Measurements from ENCODE around the gene PHETA2.

- TF ChIP-seq, protein P1, sequence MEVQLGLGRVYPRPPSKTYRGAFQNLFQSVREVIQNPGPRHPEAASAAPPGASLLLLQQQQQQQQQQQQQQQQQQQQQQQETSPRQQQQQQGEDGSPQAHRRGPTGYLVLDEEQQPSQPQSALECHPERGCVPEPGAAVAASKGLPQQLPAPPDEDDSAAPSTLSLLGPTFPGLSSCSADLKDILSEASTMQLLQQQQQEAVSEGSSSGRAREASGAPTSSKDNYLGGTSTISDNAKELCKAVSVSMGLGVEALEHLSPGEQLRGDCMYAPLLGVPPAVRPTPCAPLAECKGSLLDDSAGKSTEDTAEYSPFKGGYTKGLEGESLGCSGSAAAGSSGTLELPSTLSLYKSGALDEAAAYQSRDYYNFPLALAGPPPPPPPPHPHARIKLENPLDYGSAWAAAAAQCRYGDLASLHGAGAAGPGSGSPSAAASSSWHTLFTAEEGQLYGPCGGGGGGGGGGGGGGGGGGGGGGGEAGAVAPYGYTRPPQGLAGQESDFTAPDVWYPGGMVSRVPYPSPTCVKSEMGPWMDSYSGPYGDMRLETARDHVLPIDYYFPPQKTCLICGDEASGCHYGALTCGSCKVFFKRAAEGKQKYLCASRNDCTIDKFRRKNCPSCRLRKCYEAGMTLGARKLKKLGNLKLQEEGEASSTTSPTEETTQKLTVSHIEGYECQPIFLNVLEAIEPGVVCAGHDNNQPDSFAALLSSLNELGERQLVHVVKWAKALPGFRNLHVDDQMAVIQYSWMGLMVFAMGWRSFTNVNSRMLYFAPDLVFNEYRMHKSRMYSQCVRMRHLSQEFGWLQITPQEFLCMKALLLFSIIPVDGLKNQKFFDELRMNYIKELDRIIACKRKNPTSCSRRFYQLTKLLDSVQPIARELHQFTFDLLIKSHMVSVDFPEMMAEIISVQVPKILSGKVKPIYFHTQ (CRISPR knock-in tag; IDR thresholded peaks at IDR 0.05): no peak
- TF ChIP-seq, protein P2, sequence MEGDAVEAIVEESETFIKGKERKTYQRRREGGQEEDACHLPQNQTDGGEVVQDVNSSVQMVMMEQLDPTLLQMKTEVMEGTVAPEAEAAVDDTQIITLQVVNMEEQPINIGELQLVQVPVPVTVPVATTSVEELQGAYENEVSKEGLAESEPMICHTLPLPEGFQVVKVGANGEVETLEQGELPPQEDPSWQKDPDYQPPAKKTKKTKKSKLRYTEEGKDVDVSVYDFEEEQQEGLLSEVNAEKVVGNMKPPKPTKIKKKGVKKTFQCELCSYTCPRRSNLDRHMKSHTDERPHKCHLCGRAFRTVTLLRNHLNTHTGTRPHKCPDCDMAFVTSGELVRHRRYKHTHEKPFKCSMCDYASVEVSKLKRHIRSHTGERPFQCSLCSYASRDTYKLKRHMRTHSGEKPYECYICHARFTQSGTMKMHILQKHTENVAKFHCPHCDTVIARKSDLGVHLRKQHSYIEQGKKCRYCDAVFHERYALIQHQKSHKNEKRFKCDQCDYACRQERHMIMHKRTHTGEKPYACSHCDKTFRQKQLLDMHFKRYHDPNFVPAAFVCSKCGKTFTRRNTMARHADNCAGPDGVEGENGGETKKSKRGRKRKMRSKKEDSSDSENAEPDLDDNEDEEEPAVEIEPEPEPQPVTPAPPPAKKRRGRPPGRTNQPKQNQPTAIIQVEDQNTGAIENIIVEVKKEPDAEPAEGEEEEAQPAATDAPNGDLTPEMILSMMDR (IDR thresholded peaks at IDR 0.05): no peak
- TF ChIP-seq, protein P3, sequence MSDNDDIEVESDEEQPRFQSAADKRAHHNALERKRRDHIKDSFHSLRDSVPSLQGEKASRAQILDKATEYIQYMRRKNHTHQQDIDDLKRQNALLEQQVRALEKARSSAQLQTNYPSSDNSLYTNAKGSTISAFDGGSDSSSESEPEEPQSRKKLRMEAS (CRISPR knock-in tag; IDR thresholded peaks at IDR 0.05): no peak
- TF ChIP-seq AFF4 (CRISPR knock-in tag; IDR thresholded peaks at IDR 0.05; ENCODE audit: borderline replicate concordance): no peak
- no peak for TF ChIP-seq CREM (CRISPR knock-in tag; IDR thresholded peaks at IDR 0.05)
- no peak for TF ChIP-seq SP1 (CRISPR knock-in tag; conservative IDR thresholded peaks at IDR 0.05)
- no peak for TF ChIP-seq ZNF121 (CRISPR knock-in tag; IDR thresholded peaks at IDR 0.05)
- no peak for TF ChIP-seq SMAD3 (CRISPR knock-in tag; IDR thresholded peaks at IDR 0.05; ENCODE audit: borderline replicate concordance)
- TF ChIP-seq NR2C2 (CRISPR knock-in tag; IDR thresholded peaks at IDR 0.05): no peak
- TF ChIP-seq IRF2 (CRISPR knock-in tag; IDR thresholded peaks at IDR 0.05; ENCODE audit: borderline replicate concordance, low read depth): no peak
- no peak for TF ChIP-seq ZNF138 (CRISPR knock-in tag; conservative IDR thresholded peaks at IDR 0.05)
- TF ChIP-seq PRRX2 (CRISPR knock-in tag; IDR thresholded peaks at IDR 0.05): no peak
- no peak for TF ChIP-seq GTF2I (CRISPR knock-in tag; conservative IDR thresholded peaks at IDR 0.05)
- no peak for TF ChIP-seq CREB1 (CRISPR knock-in tag; IDR thresholded peaks at IDR 0.05)
These were observed 7.8 kb upstream of the PHETA2 start for GRCh38 chr22:42066126-42066761.

Measured in WTC11 (cell line).